Measurements from ENCODE around the gene POU2AF2. TPM values are rescaled to one million over a fixed set of nuclear protein-coding genes. Genes with fewer than 3 reads are reported as not detected.

The POU2AF2 gene
- total and polyA plus RNA-seq, 2 of the 8 experiments (the other 6 are each of a cell fraction or from before 2014, with no cell fraction given): not detected

DNA sequence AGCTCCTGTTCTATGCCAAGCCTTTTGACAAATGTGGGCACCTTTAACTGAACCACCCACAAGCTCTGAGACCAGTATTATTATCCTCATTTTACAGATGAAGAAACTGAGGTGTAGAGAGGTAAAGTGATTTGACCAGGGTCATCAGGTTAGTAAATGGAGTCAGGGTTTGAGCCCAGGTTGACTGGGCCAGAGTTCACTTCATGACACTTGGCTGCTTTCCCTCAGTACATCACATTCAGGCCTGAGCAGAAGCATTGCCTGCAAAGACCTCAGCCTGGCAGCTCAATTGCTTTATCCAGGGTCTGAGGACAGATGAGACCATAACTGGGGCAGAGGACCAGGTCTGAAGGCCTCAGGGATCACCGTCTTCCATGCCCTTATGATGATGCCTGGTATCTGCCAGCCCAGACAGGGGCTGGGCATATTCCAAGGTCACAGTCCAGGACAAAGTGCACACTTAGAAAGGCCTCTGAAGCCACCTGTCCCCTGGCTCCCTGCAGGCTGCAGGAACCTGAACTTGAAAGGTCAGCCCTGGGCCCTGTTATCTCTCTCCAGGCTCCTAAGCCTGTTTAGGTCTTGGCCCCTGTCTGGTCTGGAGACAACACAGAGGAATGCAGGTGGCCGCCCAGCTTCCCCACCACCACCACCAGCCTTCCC, 84.8 kb downstream of the POU2AF2 start:
- H3K23ac ChIP-seq (ENCODE audit: insufficient read length): no peak overlapping the region
- ChIA-PET CTCF (ENCODE audit: partially characterized antibody) (interaction anchor here (0.8 kb wide), 1 partner anchor 27 kb away, joined by 3 read pairs; no protein-coding TSS in a partner anchor), POLR2A (ENCODE audit: partially characterized antibody) (no interaction called here)
- no peaks in the 10 kb centered on the region for H3K79me1 ChIP-seq (ENCODE audit: low read depth, low read length)
- no peak overlapping the region for H3K14ac ChIP-seq (ENCODE audit: insufficient read length)
- H3K79me2 ChIP-seq (ENCODE audit: control insufficient read depth in 1 of 2, insufficient read depth in 2 of 2, low read length in 2 of 2): no peaks in the 10 kb centered on the region
- no peak overlapping the region for H3K27ac ChIP-seq (ENCODE audit: low read depth, low read length)
- H4K91ac ChIP-seq (replicated peaks; ENCODE audit: insufficient read length, low read length): no peak overlapping the region
- H3K27me3 ChIP-seq (replicated peaks in 1 of 4; ENCODE audit: control insufficient read depth in 3 of 4, extremely low read depth in 1 of 4, insufficient read depth in 3 of 4, low read length in 3 of 4): no peaks in the 10 kb centered on the region
- no peak overlapping the region for H2AK5ac ChIP-seq (ENCODE audit: low read depth, low read length)
- H2BK120ac ChIP-seq (replicated peaks; ENCODE audit: low read depth, low read length): no peak overlapping the region
- H3K36me3 ChIP-seq (ENCODE audit: control insufficient read depth in 2 of 4, insufficient read depth in 4 of 4, low read length in 3 of 4): no peaks in the 10 kb centered on the region
- H3K56ac ChIP-seq (replicated peaks; ENCODE audit: insufficient read length, low read depth, low read length): no peak overlapping the region
- no peak overlapping the region for H2BK20ac ChIP-seq (ENCODE audit: low read length)
- no peak overlapping the region for H2BK15ac ChIP-seq (ENCODE audit: low read length)
- no peak overlapping the region for H4K5ac ChIP-seq (ENCODE audit: insufficient read length, low read depth, low read length)
- H2AFZ ChIP-seq (ENCODE audit: low read length): no peak overlapping the region
- no peak overlapping the region for H2BK12ac ChIP-seq (ENCODE audit: low read depth, low read length)
- H3K18ac ChIP-seq (ENCODE audit: extremely low read depth, low read length): no peak overlapping the region
- H2BK5ac ChIP-seq (ENCODE audit: low read depth, low read length): no peak overlapping the region
- H3K9me3 ChIP-seq (ENCODE audit: insufficient read depth in 2 of 2, low read depth in 1 of 2, low read length in 1 of 2): no peaks in the 10 kb centered on the region
- H3K9ac ChIP-seq (replicated peaks in 1 of 4; ENCODE audit: extremely low read depth in 1 of 4, low read depth in 3 of 4, low read length in 3 of 4): no peak overlapping the region
- H4K8ac ChIP-seq (ENCODE audit: extremely low read depth, insufficient read depth, low read length): no peak overlapping the region
- no peak for DNase-seq (ENCODE audit: low read depth in 1 of 2, low spot score in 2 of 2)
- H4K20me1 ChIP-seq (replicated peaks in 1 of 2; ENCODE audit: control insufficient read depth in 1 of 2, insufficient read depth in 2 of 2, low read length in 2 of 2): no peaks in the 10 kb centered on the region
- WGBS, 2 experiments (ENCODE audit: extremely low coverage in 1 of 2, insufficient coverage in 1 of 2, insufficient read length in 1 of 2, insufficient replicate concordance in 2 of 2, low coverage in 1 of 2, low lambda C conversion rate in 2 of 2, missing lambda C conversion rate in 1 of 2): 100% methylated on average over 2 of the region's 2 CpGs; no CpG with 5 or more reads in 1 of the 2 experiments
- no peak overlapping the region for H3K4me3 ChIP-seq (ENCODE audit: extremely low read depth in 1 of 4, insufficient read depth in 2 of 4, low read depth in 3 of 4, low read length in 4 of 4)
- peaks cover 0 to 4% (median 0%) of the 10 kb centered on the region in 4 experiments; a peak in 1 of 7 replicates for H3K4me1 ChIP-seq (replicated peaks in 1 of 4; ENCODE audit: control insufficient read depth in 3 of 4, insufficient read depth in 4 of 4, low read length in 3 of 4)
- TF ChIP-seq FOSL1 (IDR thresholded peaks at IDR 0.05; ENCODE audit: insufficient read depth, low read depth, low read length) (no peak), RBBP5 (IDR thresholded peaks at IDR 0.05; ENCODE audit: borderline replicate concordance, low read depth, low read length) (no peak), GABPA (IDR thresholded peaks at IDR 0.05; ENCODE audit: borderline replicate concordance, insufficient read depth, low read length) (no peak), SP1 (IDR thresholded peaks at IDR 0.05; ENCODE audit: low read depth, low read length) (no peak), CEBPB (IDR thresholded peaks at IDR 0.05; ENCODE audit: low read depth, low read length) (no peak), SIRT6 (IDR thresholded peaks at IDR 0.05; ENCODE audit: low read length) (no peak), GTF2F1 (IDR thresholded peaks at IDR 0.05; ENCODE audit: borderline replicate concordance, low read depth, low read length) (no peak), JUND (IDR thresholded peaks at IDR 0.05; ENCODE audit: low read length) (no peak)
- TF ChIP-seq, protein P1, sequence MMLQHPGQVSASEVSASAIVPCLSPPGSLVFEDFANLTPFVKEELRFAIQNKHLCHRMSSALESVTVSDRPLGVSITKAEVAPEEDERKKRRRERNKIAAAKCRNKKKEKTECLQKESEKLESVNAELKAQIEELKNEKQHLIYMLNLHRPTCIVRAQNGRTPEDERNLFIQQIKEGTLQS (IDR thresholded peaks at IDR 0.05; ENCODE audit: insufficient read depth, low read depth, low read length): no peak
- FAIRE-seq: no peak
- H3K4me2 ChIP-seq (ENCODE audit: insufficient read depth in 1 of 2, low read depth in 2 of 2, low read length in 2 of 2): no peak overlapping the region
- H3K4ac ChIP-seq (replicated peaks; ENCODE audit: insufficient read length, low read depth, low read length): no peak overlapping the region
- no peaks in the 10 kb centered on the region for H3K23me2 ChIP-seq (ENCODE audit: low read depth, low read length)

All from H1 (cell line).